RWPE1 (cell line): ENCODE results near the gene FOXA1.
"Not testable (repeated sequence)": the region's sequence is repeated elsewhere in the genome, so short reads cannot be mapped to it uniquely, and the experiment has no call there.

ENCODE experiments used
- CTCF ChIA-PET: fragments of 350-600 bp; sonication (Branson Sonifier 250); formaldehyde crosslinking; extraction: SDS; loops from one replicate; lab custom pipeline; 2021; lab: Yijun Ruan, JAX
- POLR2A ChIA-PET: fragments of 400-600 bp; formaldehyde crosslinking; extraction: SDS; loops from one replicate; lab custom pipeline; 2020; ENCODE audit warnings: antibody characterized with exemption; ENCODE audit not compliant: low non-redundant PET; lab: Yijun Ruan, JAX
- DNase-seq: peaks from one replicate; pipeline ENCODE4 v3.0.0; 2012; ENCODE audit warnings: low spot score
- H3K27ac ChIP-seq: fragments of 450-650 bp; 2 replicates; pipeline ENCODE4 v1.5.1; 2017
- CTCF ChIP-seq: fragments of 450-650 bp; conservative IDR thresholded peaks from 2 replicates; pipeline ENCODE4 v1.5.1; 2017; ENCODE audit warnings: low read depth, mild to moderate bottlenecking

The FOXA1 gene

GRCh38 chr14:37566811-37567371 lies 28.2 kb downstream of the FOXA1 start:
- ChIA-PET CTCF (no interaction called here), POLR2A (no interaction called here)
- no peak for DNase-seq
- TF ChIP-seq CTCF = no peak
- H3K27ac ChIP-seq = no peak overlapping the region

- POLR2A ChIA-PET = no interaction called here
- DNase-seq = no peak
- TF ChIP-seq CTCF = no peak
- CTCF ChIA-PET = no interaction called here
- H3K27ac ChIP-seq = no peak overlapping the region
These were observed 29.5 kb downstream of the FOXA1 start for GRCh38 chr14:37565550-37565949.

- TF ChIP-seq CTCF = no peak
- H3K27ac ChIP-seq = no peak overlapping the region
- no peak for DNase-seq
- POLR2A ChIA-PET = no interaction called here
- CTCF ChIA-PET = interaction anchor here (0.8 kb wide), 1 partner anchor 275 kb away, joined by 4 read pairs; no protein-coding TSS in a partner anchor
These were observed 31.9 kb downstream of the FOXA1 start for GRCh38 chr14:37563189-37563588.

- H3K27ac ChIP-seq = no peak overlapping the region
- ChIA-PET CTCF (no interaction called here), POLR2A (no interaction called here)
- no peak for DNase-seq
- no peak for TF ChIP-seq CTCF
These were observed 35.7 kb downstream of the FOXA1 start for GRCh38 chr14:37559386-37559785.

GRCh38 chr14:37558740-37559139 lies 36.3 kb downstream of the FOXA1 start:
- POLR2A ChIA-PET = no interaction called here
- no peak overlapping the region for H3K27ac ChIP-seq
- TF ChIP-seq CTCF = no peak
- no peak for DNase-seq
- CTCF ChIA-PET = no interaction called here

GRCh38 chr14:37555596-37555995 lies 39.5 kb downstream of the FOXA1 start:
- POLR2A ChIA-PET, DNase-seq, H3K27ac ChIP-seq, CTCF ChIA-PET: not testable (repeated sequence)

- DNase-seq = no peak
- CTCF ChIA-PET = no interaction called here
- no peak for TF ChIP-seq CTCF
- POLR2A ChIA-PET = no interaction called here
- no peak overlapping the region for H3K27ac ChIP-seq
These were observed 41.0 kb downstream of the FOXA1 start for GRCh38 chr14:37553935-37554550.
